Osteoblast (primary cell): ENCODE results near the gene SPOPL. TPM values are rescaled to one million over a fixed set of nuclear protein-coding genes. Genes with fewer than 3 reads are reported as not detected.

ENCODE experiments used
- DNase-seq: peaks from one replicate; pipeline ENCODE4 v3.0.0; 2011; ENCODE audit warnings: low spot score, mixed read lengths; ENCODE audit not compliant: insufficient read length; ENCODE audit errors: missing footprints
- H2AFZ ChIP-seq: 2 replicates; pipeline ENCODE4 v1.6.0; 2011; ENCODE audit warnings: mild to moderate bottlenecking, low read length
- H3K27ac ChIP-seq: 2 replicates; pipeline ENCODE4 v1.5.1; 2011; ENCODE audit warnings: mild to moderate bottlenecking, low read depth, low read length, moderate library complexity
- H3K27me3 ChIP-seq: 2 replicates; pipeline ENCODE4 v1.6.0; 2012; ENCODE audit warnings: mild to moderate bottlenecking, control low read depth, inconsistent platforms, low read length, moderate library complexity; ENCODE audit not compliant: insufficient read depth
- H3K36me3 ChIP-seq: 2 replicates; pipeline ENCODE4 v1.5.1; 2011; ENCODE audit warnings: mild to moderate bottlenecking, low read length, control low read depth, moderate library complexity; ENCODE audit not compliant: insufficient read depth
- H3K4me1 ChIP-seq: 2 replicates; pipeline ENCODE4 v1.5.1; 2011; ENCODE audit warnings: mild to moderate bottlenecking, low read length, control low read depth, moderate library complexity; ENCODE audit not compliant: insufficient read depth
- H3K4me2 ChIP-seq: 2 replicates; pipeline ENCODE4 v1.6.0; 2011; ENCODE audit warnings: mild to moderate bottlenecking, low read length; ENCODE audit not compliant: insufficient read depth
- H3K4me3 ChIP-seq: fragments of 200-600 bp; sonication (generic); 3 replicates; pipeline ENCODE4 v1.5.1; 2012; ENCODE audit warnings: mild to moderate bottlenecking, low read length, inconsistent platforms; ENCODE audit not compliant: insufficient read depth
- H3K79me2 ChIP-seq: 2 replicates; pipeline ENCODE4 v1.6.0; 2012; ENCODE audit warnings: mild to moderate bottlenecking, low read length, control low read depth, inconsistent platforms; ENCODE audit not compliant: insufficient read depth
- H3K9me3 ChIP-seq: 2 replicates; pipeline ENCODE4 v1.5.1; 2011; ENCODE audit warnings: low read depth, low read length, control low read depth
- H4K20me1 ChIP-seq: 2 replicates; pipeline ENCODE4 v1.6.0; 2012; ENCODE audit warnings: mild to moderate bottlenecking, low read length, control low read depth; ENCODE audit not compliant: insufficient read depth
- total RNA-seq: library from RNA; depleted of rRNA; stranded (reverse); fragments of >200 nt; gene quantifications from 2 replicates; pipeline ENCODE4 v1.2.3, GENCODE V29; 2012
- TF ChIP-seq, protein P1 (sequence below): IDR thresholded peaks from 2 replicates; pipeline ENCODE4 v1.5.1; 2011; ENCODE audit warnings: mild to moderate bottlenecking, low read depth, low read length, moderate library complexity; ENCODE audit errors: extremely low read depth

Gene SPOPL
- total RNA-seq, 1 donor = 23.5 TPM

DNA sequence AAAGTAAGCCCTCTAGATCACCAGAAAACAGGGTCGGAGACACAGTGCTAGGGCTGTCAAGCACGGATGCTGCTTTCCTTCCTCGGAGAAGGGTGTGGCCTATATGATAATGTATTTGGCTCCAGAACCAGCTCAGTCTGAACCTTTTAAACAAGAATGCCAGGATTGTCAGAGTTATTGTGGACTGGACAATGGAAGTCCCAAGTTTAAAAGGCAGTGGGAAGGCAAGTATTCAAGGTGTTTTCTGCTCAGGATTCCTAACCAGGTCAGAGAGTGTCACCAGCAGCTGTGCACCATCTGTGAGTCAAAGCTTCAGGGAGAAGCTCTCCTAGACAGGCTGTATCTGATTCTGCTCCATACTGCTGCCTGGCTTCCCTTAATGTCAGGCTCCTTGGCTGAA, 94.8 kb downstream of the SPOPL start:
- no peak overlapping the region for H3K4me2 ChIP-seq
- no peak for DNase-seq
- H2AFZ ChIP-seq = no peak overlapping the region
- H3K79me2 ChIP-seq = no peaks in the 10 kb centered on the region
- TF ChIP-seq, protein P1, sequence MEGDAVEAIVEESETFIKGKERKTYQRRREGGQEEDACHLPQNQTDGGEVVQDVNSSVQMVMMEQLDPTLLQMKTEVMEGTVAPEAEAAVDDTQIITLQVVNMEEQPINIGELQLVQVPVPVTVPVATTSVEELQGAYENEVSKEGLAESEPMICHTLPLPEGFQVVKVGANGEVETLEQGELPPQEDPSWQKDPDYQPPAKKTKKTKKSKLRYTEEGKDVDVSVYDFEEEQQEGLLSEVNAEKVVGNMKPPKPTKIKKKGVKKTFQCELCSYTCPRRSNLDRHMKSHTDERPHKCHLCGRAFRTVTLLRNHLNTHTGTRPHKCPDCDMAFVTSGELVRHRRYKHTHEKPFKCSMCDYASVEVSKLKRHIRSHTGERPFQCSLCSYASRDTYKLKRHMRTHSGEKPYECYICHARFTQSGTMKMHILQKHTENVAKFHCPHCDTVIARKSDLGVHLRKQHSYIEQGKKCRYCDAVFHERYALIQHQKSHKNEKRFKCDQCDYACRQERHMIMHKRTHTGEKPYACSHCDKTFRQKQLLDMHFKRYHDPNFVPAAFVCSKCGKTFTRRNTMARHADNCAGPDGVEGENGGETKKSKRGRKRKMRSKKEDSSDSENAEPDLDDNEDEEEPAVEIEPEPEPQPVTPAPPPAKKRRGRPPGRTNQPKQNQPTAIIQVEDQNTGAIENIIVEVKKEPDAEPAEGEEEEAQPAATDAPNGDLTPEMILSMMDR = no peak
- no peaks in the 10 kb centered on the region for H3K9me3 ChIP-seq
- no peaks in the 10 kb centered on the region for H4K20me1 ChIP-seq
- H3K4me1 ChIP-seq = no peaks in the 10 kb centered on the region
- peaks cover 7% of the 10 kb centered on the region for H3K36me3 ChIP-seq
- no peak overlapping the region for H3K27ac ChIP-seq
- H3K4me3 ChIP-seq = no peak overlapping the region
- no peaks in the 10 kb centered on the region for H3K27me3 ChIP-seq

DNA sequence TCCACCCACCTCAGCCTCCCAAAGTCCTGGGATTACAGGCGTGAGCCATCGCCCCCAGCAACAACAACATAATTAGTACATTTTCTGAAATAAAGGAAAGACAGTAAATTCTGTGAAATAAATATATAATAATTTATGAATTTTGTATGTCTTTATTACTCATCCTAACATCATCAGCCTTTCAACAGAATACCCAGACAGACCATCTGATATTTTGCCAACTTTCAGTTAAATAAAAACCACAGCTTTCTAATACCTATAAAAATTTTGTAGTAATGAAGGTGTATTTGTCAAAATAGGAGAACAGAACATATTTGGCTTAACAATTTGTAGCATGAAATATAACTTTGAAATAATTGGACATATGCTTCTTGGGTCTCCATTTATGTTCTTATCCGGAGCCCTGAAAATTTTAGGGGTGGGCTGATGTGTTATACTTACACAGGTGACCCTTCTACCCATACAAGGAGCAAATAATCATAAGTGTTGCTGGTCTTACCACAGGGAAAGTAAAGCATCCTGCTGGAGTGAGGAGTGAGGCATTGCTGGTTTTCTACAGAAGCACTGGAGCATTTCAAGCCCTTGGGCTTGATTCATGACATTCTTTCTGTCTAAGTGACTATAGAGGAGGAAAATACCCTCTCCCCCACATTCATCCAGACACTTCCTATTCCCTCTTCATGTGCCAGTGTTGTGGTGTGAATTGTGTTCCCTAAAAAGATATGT, 99.3 kb downstream of the SPOPL start:
- no peaks in the 10 kb centered on the region for H4K20me1 ChIP-seq
- no peak overlapping the region for H3K27ac ChIP-seq
- H3K4me1 ChIP-seq = no peaks in the 10 kb centered on the region
- H3K4me3 ChIP-seq = no peak overlapping the region
- no peaks in the 10 kb centered on the region for H3K36me3 ChIP-seq
- H3K4me2 ChIP-seq = no peak overlapping the region
- no peaks in the 10 kb centered on the region for H3K27me3 ChIP-seq
- no peaks in the 10 kb centered on the region for H3K79me2 ChIP-seq
- TF ChIP-seq, protein P1 = no peak
- no peak for DNase-seq
- H2AFZ ChIP-seq = no peak overlapping the region
- H3K9me3 ChIP-seq = no peaks in the 10 kb centered on the region

DNA sequence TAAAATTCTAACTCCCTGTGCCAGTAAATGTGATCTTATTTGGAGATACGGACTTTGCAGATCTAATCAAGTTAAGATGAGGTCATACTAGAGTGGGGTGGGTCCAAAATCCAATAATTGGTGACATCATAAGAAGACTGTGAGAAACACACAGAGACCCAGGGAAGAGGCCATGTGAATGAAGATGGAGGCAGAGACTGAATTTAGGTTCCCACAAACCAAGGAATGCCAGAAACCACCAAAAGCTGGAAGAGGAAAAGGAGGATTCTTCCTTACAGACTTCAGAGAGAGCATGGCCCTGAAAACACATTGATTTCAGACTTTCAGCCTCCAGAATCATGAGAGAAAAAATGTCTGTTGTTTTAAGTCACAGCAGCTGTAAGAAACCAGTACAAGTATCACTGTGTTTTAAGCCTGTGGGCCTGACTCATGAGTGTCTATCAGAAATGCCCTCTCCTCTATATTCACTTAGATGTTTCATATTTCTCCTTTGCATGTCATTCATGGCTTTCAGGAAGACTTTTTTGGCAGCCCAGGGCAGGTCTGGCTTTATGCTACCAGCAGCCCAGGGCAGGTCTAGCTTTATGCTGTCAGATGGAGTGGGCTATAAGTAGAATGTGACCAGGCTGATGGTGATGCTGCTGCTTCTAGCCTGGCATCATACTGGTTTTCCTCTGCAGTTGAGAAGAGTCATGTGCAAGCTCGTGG, 100.0 kb downstream of the SPOPL start:
- TF ChIP-seq, protein P1 = no peak
- H3K9me3 ChIP-seq = no peaks in the 10 kb centered on the region
- H3K36me3 ChIP-seq = no peaks in the 10 kb centered on the region
- no peaks in the 10 kb centered on the region for H3K27me3 ChIP-seq
- H3K4me2 ChIP-seq = no peak overlapping the region
- peak; percentile 23 for DNase-seq
- H4K20me1 ChIP-seq = no peaks in the 10 kb centered on the region
- H3K4me3 ChIP-seq = no peak overlapping the region
- no peaks in the 10 kb centered on the region for H3K79me2 ChIP-seq
- no peak overlapping the region for H3K27ac ChIP-seq
- no peak overlapping the region for H2AFZ ChIP-seq
- no peaks in the 10 kb centered on the region for H3K4me1 ChIP-seq

DNA sequence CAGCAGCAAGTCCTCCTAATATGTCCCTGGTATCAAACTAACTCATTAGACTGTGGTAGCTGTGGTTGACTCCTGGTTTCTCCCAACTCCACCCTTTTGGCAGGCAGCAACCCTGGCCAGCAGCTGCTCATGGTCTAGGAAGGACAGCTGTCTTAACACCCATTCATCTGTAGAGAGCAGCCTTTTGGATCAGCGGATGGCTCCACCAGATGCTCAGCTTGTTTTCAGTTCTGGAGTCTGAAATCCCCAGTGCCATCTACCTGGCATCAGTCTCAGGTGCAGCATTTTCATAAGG, 100.5 kb downstream of the SPOPL start:
- Histone ChIP-seq H3K27me3 (no peaks in the 10 kb centered on the region), H2AFZ (no peak overlapping the region), H3K79me2 (no peaks in the 10 kb centered on the region), H3K27ac (no peak overlapping the region), H3K9me3 (no peaks in the 10 kb centered on the region), H4K20me1 (no peaks in the 10 kb centered on the region), H3K36me3 (no peaks in the 10 kb centered on the region), H3K4me1 (no peaks in the 10 kb centered on the region), H3K4me2 (no peak overlapping the region), H3K4me3 (no peak overlapping the region)
- DNase-seq = no peak
- TF ChIP-seq, protein P1 = no peak
